ENCODE results near the gene MTHFSD. TPM values are rescaled to one million over a fixed set of nuclear protein-coding genes. Genes with fewer than 3 reads are reported as not detected.

MTHFSD gene
- polyA plus RNA-seq, 1 of the 3 experiments (the other 2 are of a cell fraction) = 15.6 TPM

DNA sequence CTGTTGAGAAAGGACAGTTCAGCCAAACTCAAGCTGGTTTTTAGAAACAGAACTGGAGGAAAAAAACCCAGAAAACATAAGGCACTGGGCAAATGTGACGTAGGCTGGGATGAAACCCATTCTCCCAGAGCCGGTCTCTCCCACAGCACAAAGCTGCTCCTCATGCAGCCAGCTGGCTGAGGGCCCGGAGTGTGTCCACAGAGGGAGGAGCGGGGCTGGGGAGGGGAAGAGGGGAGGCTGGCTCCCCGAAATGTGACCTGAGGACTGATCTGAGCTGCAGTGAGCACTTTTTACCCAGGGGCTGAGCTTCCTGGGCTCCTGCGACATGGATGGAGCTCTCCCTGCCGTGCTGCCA is 23.9 kb downstream of the MTHFSD start:
- no peaks in the 10 kb centered on the region for H3K4me1 ChIP-seq (ENCODE audit: control insufficient read depth in 1 of 2, insufficient read depth in 2 of 2, low read depth in 1 of 2, low read length in 1 of 2)
- no peaks in the 10 kb centered on the region for H3K9me3 ChIP-seq
- no peak for TF ChIP-seq TAF1 (IDR thresholded peaks at IDR 0.05; ENCODE audit: borderline replicate concordance, low read depth, low read length)
- TF ChIP-seq FOXJ3 (CRISPR knock-in tag; IDR thresholded peaks at IDR 0.05) = no peak
- TF ChIP-seq FOSL2 (IDR thresholded peaks at IDR 0.05; ENCODE audit: borderline replicate concordance, low read depth) = no peak
- TF ChIP-seq RCOR1 (IDR thresholded peaks at IDR 0.05; ENCODE audit: low read length) = no peak
- no peak for TF ChIP-seq ELF1 (IDR thresholded peaks at IDR 0.05)
- TF ChIP-seq NRF1 (IDR thresholded peaks at IDR 0.05; ENCODE audit: low read depth, low read length) = no peak
- TF ChIP-seq, protein P1, sequence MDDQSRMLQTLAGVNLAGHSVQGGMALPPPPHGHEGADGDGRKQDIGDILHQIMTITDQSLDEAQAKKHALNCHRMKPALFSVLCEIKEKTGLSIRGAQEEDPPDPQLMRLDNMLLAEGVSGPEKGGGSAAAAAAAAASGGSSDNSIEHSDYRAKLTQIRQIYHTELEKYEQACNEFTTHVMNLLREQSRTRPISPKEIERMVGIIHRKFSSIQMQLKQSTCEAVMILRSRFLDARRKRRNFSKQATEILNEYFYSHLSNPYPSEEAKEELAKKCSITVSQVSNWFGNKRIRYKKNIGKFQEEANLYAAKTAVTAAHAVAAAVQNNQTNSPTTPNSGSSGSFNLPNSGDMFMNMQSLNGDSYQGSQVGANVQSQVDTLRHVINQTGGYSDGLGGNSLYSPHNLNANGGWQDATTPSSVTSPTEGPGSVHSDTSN (IDR thresholded peaks at IDR 0.05) = no peak
- TF ChIP-seq, protein P2, sequence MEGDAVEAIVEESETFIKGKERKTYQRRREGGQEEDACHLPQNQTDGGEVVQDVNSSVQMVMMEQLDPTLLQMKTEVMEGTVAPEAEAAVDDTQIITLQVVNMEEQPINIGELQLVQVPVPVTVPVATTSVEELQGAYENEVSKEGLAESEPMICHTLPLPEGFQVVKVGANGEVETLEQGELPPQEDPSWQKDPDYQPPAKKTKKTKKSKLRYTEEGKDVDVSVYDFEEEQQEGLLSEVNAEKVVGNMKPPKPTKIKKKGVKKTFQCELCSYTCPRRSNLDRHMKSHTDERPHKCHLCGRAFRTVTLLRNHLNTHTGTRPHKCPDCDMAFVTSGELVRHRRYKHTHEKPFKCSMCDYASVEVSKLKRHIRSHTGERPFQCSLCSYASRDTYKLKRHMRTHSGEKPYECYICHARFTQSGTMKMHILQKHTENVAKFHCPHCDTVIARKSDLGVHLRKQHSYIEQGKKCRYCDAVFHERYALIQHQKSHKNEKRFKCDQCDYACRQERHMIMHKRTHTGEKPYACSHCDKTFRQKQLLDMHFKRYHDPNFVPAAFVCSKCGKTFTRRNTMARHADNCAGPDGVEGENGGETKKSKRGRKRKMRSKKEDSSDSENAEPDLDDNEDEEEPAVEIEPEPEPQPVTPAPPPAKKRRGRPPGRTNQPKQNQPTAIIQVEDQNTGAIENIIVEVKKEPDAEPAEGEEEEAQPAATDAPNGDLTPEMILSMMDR (IDR thresholded peaks at IDR 0.05) = no peak
- TF ChIP-seq YY1 (IDR thresholded peaks at IDR 0.05; ENCODE audit: low read depth) = no peak
- TF ChIP-seq SMC3 (IDR thresholded peaks at IDR 0.05; ENCODE audit: low read depth, low read length) = no peak
- no peak for TF ChIP-seq NFIC (IDR thresholded peaks at IDR 0.05; ENCODE audit: borderline replicate concordance)
- ChIA-PET POLR2A (no interaction called here), CTCF (interaction anchor here (1.9 to 4.4 kb wide), 2 partner anchors 12 to 710 kb away, joined by 4 to 48 read pairs; no protein-coding TSS in a partner anchor)
- H3K4me2 ChIP-seq = no peak overlapping the region
- H3F3A ChIP-seq (replicated peaks; ENCODE audit: insufficient read depth) = no peaks in the 10 kb centered on the region
- 84% methylated on average over 6 of the region's 7 CpGs for whole genome bisulfite sequencing (ENCODE audit: low lambda C conversion rate)
- H4K20me1 ChIP-seq (ENCODE audit: insufficient read depth) = no peaks in the 10 kb centered on the region
- no peak for DNase-seq
- no peak overlapping the region for H3K27ac ChIP-seq (ENCODE audit: low read depth in 2 of 2, low read length in 1 of 2)
- no peak overlapping the region for H3K4me3 ChIP-seq (ENCODE audit: low read depth in 2 of 2, low read length in 1 of 2)
- H3K36me3 ChIP-seq (replicated peaks in 1 of 2; ENCODE audit: control insufficient read depth in 1 of 2, insufficient read depth in 2 of 2, low read length in 1 of 2) = peaks cover 0 to 3% of the 10 kb centered on the region in 2 experiments
- H3K79me2 ChIP-seq (ENCODE audit: insufficient read depth) = no peaks in the 10 kb centered on the region
- H3K9me2 ChIP-seq = no peaks in the 10 kb centered on the region
- no peak overlapping the region for H3K9ac ChIP-seq
- no peaks in the 10 kb centered on the region; the same call in 1 of the 2 replicates for H3K27me3 ChIP-seq (ENCODE audit: insufficient read depth)
- H2AFZ ChIP-seq (ENCODE audit: low read depth) = no peak overlapping the region

DNA sequence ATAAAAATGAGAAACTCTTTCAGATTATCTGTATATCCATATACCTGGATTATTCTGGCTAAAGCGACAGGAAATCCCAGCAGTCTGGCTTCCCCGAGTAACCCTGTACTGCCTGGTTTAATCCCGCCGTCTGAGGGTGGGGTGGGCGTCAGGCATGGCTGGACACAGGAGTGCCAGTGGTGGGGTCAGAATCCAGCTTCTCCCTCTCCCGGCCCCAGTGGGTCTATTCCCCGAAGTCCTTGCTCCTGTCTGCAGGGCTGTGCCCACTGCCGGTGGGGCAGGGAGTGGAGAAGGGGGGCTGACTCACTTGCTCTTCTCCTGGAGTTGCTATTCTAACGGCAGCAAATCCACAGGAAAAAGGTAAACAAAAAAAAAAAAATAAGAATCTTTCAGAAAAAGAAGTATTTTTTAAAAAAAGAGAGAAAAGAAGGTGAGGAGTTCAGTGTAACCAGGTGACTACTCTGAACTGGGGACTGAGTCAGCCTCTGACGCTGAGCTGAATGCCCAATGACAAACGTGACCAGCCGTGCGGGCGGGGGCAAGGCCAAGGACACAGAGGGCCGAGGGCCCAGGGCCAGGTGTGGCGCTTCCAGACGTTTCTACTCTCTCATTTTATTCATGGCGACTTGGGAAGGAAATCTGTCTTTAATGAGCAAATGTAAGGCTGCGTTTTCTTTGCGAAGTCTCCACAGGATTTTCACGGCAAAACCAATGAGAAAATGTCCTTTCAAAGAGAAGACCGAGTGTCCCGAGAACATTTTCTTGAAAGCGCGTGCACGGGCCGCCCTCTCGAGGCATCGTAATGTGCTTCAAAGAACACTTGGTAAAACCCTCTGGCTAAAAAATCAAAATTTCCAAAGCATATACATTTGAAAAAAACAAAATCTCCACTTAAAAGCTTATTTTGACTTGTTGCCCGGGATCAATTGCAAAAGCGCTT is 24.5 kb downstream of the MTHFSD start:
- 91% methylated on average over 31 of the region's 31 CpGs for WGBS (ENCODE audit: low lambda C conversion rate)

More for the DNA sequence above, 24.5 kb downstream of the MTHFSD start:
- ChIA-PET POLR2A (no interaction called here), CTCF (interaction anchor here (1.9 to 4.9 kb wide), 3 partner anchors 11 to 709 kb away, joined by 4 to 48 read pairs (median 37); no protein-coding TSS in a partner anchor)
- Histone ChIP-seq H3K27ac (ENCODE audit: low read depth in 2 of 2, low read length in 1 of 2) (no peak overlapping the region), H2AFZ (ENCODE audit: low read depth) (no peak overlapping the region), H3K9ac (no peak overlapping the region), H3K9me3 (no peaks in the 10 kb centered on the region), H3F3A (replicated peaks; ENCODE audit: insufficient read depth) (no peaks in the 10 kb centered on the region), H4K20me1 (ENCODE audit: insufficient read depth) (no peaks in the 10 kb centered on the region), H3K79me2 (ENCODE audit: insufficient read depth) (no peaks in the 10 kb centered on the region), H3K9me2 (no peaks in the 10 kb centered on the region), H3K4me2 (no peak overlapping the region), H3K27me3 (ENCODE audit: insufficient read depth) (no peaks in the 10 kb centered on the region; the same call in 1 of the 2 replicates), H3K4me3 (ENCODE audit: low read depth in 2 of 2, low read length in 1 of 2) (no peak overlapping the region), H3K4me1 (ENCODE audit: control insufficient read depth in 1 of 2, insufficient read depth in 2 of 2, low read depth in 1 of 2, low read length in 1 of 2) (no peaks in the 10 kb centered on the region), H3K36me3 (replicated peaks in 1 of 2; ENCODE audit: control insufficient read depth in 1 of 2, insufficient read depth in 2 of 2, low read length in 1 of 2) (peaks cover 0 to 2% of the 10 kb centered on the region in 2 experiments)
- TF ChIP-seq EZH2phosphoT487 (IDR thresholded peaks at IDR 0.05; ENCODE audit: borderline replicate concordance, low read depth) (no peak), EP300 (IDR thresholded peaks at IDR 0.05; ENCODE audit: borderline replicate concordance in 1 of 2, low read depth in 1 of 2, low read length in 1 of 2) (no peak), SIN3A (IDR thresholded peaks at IDR 0.05; ENCODE audit: borderline replicate concordance, low read depth, low read length) (no peak), MXI1 (IDR thresholded peaks at IDR 0.05; ENCODE audit: low read depth, low read length) (no peak), FOXJ3 (CRISPR knock-in tag; IDR thresholded peaks at IDR 0.05) (no peak), YY1 (IDR thresholded peaks at IDR 0.05; ENCODE audit: low read depth) (no peak), TCF12 (IDR thresholded peaks at IDR 0.05) (no peak)
- TF ChIP-seq, protein P3, sequence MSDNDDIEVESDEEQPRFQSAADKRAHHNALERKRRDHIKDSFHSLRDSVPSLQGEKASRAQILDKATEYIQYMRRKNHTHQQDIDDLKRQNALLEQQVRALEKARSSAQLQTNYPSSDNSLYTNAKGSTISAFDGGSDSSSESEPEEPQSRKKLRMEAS (IDR thresholded peaks at IDR 0.05; ENCODE audit: low read depth) = no peak
- no peak for DNase-seq
